ENCODE data around the gene B3GNT2. TPM values are rescaled to one million over a fixed set of nuclear protein-coding genes. Genes with fewer than 3 reads are reported as not detected.

B3GNT2 gene
- total RNA-seq, 1 donor from 2014 or later: 32.8 TPM

DNA sequence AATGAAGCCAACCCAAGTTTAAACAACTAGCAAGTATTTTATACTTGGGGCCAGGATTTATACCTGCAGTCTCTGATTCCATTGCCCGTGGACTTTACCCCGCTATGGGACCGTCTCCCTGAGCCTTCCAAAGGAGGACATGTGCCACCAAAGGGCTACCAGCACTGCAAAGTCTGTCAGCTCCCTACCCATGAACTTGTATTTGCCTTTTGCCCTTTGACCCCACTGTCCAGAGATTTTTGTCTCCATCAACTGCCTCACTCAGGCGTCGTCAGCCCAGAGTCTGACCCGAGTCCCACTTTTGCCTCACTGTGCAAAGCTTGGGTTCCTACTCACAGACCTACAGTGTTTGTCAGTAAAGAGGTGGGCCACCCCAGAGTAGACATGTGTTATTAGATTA is 40.6 kb downstream of the B3GNT2 start:
- no peak overlapping the region for H3K27ac Mint-ChIP-seq
- H3K9me3 Mint-ChIP-seq: no peaks in the 10 kb centered on the region
- no peaks in the 10 kb centered on the region for H3K36me3 Mint-ChIP-seq (ENCODE audit: low read depth)
- no peak overlapping the region for H3K4me3 Mint-ChIP-seq
- intact Hi-C loops (cut with micrococcal nuclease): no loop called here
- H3K4me1 Mint-ChIP-seq (ENCODE audit: low read depth): no peaks in the 10 kb centered on the region
- no peak for DNase-seq (ENCODE audit: low spot score)
- no peaks in the 10 kb centered on the region for H3K27me3 Mint-ChIP-seq (ENCODE audit: insufficient read depth)

DNA sequence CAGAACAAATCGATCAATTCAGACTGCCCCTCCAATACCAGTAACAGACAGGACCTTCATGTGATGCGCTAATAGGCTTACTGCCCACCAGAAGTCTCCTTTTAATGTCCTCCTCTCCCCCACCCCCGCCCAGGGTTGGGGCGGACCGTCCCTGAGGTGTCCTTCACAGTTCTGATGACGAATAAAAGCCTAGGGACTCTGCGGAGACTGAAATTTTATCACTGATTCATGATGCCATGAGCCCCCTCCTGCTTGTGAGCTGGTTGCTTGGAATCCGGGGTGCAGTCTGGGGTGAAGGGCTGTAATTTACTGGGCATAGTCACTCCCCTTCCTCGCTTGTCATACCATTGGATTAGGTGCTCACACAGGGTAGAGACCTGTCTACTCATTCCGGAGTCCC is 42.3 kb downstream of the B3GNT2 start:
- no peaks in the 10 kb centered on the region for H3K4me1 Mint-ChIP-seq (ENCODE audit: low read depth)
- no peaks in the 10 kb centered on the region for H3K9me3 Mint-ChIP-seq
- H3K36me3 Mint-ChIP-seq (ENCODE audit: low read depth): no peaks in the 10 kb centered on the region
- intact Hi-C loops (cut with micrococcal nuclease): no loop called here
- no peaks in the 10 kb centered on the region for H3K27me3 Mint-ChIP-seq (ENCODE audit: insufficient read depth)
- H3K27ac Mint-ChIP-seq: no peak overlapping the region
- H3K4me3 Mint-ChIP-seq: no peak overlapping the region
- DNase-seq (ENCODE audit: low spot score): no peak

DNA sequence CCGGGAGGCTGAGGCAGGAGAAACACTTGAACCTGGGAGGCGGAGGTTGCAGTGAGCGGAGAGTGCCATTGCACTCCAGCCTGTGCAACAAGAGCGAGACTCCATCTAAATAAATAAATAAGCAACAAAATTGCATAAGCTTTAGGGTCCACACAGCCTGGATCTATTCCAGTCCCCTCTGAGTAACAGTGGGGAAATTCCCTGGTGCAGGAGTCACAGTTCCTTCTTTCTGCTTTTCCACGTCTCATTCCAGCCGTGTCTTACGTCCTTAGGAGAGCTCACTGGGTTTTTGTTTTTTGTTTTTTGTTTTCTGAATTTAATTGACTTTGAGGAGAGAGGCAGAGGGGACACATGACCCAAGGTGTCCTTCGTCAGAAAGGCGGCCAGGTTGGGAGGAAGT is 44.6 kb downstream of the B3GNT2 start:
- Mint-ChIP-seq H3K27me3 (ENCODE audit: insufficient read depth) (no peaks in the 10 kb centered on the region), H3K4me1 (ENCODE audit: low read depth) (no peaks in the 10 kb centered on the region), H3K27ac (no peak overlapping the region), H3K36me3 (ENCODE audit: low read depth) (no peaks in the 10 kb centered on the region), H3K9me3 (no peaks in the 10 kb centered on the region), H3K4me3 (no peak overlapping the region)
- no peak for DNase-seq (ENCODE audit: low spot score)
- intact Hi-C loops (cut with micrococcal nuclease): no loop called here

DNA sequence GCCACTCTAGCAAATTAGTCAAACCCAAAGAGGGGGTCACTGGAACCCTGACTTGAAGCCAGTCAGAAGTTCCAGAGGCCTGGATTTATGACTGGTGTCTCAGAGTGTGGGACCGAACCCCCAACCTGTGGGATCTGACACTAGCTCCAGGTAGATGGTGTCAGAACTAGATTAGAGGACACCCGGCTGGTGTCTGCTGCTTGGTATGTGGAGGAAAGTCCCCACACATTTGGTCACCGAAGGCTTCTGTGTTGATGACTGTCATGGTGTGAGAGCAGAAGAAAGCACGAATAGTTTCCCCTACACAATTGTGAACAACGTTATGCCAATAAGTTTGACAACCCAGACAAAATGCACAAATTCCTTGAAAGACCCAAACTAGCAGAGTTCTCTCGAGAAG is 48.1 kb downstream of the B3GNT2 start:
- Mint-ChIP-seq H3K36me3 (ENCODE audit: low read depth) (no peaks in the 10 kb centered on the region), H3K27me3 (ENCODE audit: insufficient read depth) (peaks cover 2% of the 10 kb centered on the region), H3K4me1 (ENCODE audit: low read depth) (no peaks in the 10 kb centered on the region), H3K9me3 (no peaks in the 10 kb centered on the region), H3K4me3 (no peak overlapping the region), H3K27ac (no peak overlapping the region)
- intact Hi-C loops (cut with micrococcal nuclease): no loop called here
- DNase-seq (ENCODE audit: low spot score): no peak

DNA sequence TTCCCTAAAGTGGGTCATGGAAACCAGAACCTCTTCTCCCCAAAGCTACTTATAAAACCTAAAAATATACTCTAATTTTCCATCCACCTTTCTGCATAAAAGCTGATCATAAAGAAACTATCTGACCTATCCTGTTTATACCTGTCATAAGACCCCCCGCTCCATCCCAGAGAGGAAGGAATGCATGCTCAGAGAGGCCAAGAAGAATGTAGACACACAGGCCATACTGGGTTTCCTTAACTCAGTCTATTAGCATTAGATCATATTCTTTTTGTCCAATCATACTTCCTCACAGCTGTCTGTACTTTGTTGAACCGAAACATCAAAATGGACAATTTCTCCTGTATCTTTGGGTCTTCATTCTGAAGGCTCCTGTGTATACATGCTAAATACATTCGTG is 52.3 kb downstream of the B3GNT2 start:
- intact Hi-C loops (cut with micrococcal nuclease): no loop called here
- Mint-ChIP-seq H3K4me1 (ENCODE audit: low read depth) (no peaks in the 10 kb centered on the region), H3K27me3 (ENCODE audit: insufficient read depth) (peaks cover 2% of the 10 kb centered on the region), H3K27ac (no peak overlapping the region), H3K9me3 (no peaks in the 10 kb centered on the region), H3K36me3 (ENCODE audit: low read depth) (no peaks in the 10 kb centered on the region), H3K4me3 (no peak overlapping the region)
- DNase-seq (ENCODE audit: low spot score): no peak

DNA sequence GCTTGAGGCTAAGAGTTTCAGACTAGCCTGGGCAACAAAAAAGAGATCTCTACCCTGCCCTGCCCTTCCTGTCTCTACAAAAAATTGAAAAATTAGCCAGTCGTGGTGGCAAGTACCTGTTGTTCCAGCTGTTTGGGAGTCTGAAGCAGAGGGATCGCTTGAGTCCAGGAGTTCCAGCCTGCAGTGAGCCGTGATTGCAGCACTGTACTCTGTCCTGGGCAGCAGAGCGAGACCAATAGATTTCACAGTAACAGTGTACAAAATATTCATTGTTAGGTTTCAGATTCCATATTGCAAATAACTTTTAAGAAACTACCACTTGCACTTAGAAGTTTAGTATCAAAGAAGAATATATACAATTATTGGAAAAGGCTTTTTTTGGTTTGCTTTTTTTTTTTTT is 54.3 kb downstream of the B3GNT2 start:
- H3K36me3 Mint-ChIP-seq (ENCODE audit: low read depth): no peaks in the 10 kb centered on the region
- H3K4me3 Mint-ChIP-seq: no peak overlapping the region
- DNase-seq (ENCODE audit: low spot score): no peak
- H3K27ac Mint-ChIP-seq: no peak overlapping the region
- intact Hi-C loops (cut with micrococcal nuclease): no loop called here
- peaks cover 2% of the 10 kb centered on the region for H3K27me3 Mint-ChIP-seq (ENCODE audit: insufficient read depth)
- H3K9me3 Mint-ChIP-seq: no peaks in the 10 kb centered on the region
- no peaks in the 10 kb centered on the region for H3K4me1 Mint-ChIP-seq (ENCODE audit: low read depth)

DNA sequence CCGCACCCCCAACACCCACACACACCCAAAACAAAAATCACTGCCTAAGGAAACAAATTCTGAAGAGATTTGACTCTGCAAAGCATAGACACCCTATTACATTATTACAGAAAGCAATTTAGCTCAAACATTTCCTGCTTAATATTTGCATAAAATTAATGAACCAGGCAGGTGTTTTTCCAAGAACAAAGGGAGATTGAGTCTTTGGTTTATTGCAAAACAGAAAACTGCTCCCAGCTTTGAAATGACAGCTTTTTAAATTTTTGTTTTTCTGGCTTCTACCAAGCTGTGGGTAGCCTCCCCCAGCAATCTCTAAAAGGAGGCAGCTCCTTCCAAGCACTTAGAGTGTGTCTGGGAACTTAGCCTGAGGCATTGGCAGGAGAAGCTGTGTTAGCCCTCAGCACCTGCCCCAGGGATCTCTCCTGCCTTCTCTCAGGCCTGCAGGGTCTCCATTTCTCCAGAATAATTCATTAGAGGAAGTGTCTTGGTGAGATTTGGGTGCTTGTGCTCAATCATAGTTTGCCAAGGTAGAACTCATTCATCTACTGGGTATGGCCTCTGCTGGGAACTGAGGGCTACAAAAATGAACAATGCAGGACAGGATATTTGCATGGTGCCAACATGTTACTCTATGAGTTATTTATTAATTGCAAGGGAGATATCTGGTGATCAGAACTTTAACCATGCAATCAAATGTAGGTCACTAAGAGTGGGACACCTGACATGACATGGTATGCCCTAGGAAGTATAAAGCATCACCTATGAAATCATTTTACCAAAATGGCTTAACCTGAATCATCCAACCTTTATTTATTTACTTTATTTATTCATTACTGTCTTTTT is 58.7 kb downstream of the B3GNT2 start:
- Mint-ChIP-seq H3K36me3 (ENCODE audit: low read depth) (no peaks in the 10 kb centered on the region), H3K4me3 (no peak overlapping the region), H3K27me3 (ENCODE audit: insufficient read depth) (no peaks in the 10 kb centered on the region)

DNA sequence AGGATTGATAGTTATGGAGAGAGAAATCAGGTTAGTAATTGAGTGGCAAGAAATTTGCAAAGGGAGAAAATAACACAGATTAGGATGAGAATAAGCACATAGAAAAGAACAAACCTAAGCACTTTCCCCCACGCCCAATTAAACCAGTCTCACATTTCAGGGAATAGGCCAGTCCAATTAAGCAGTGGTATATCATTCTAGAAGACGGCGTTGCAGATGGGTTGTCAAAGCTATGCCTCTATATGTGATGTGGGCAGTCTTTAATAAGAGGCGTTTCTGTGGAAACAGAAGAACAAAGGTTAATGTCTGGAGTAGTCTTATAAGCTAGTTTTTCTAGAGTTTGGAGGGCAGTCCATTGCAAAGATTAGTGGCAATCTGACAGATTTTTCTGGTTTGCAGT is 61.6 kb downstream of the B3GNT2 start:
- Mint-ChIP-seq H3K9me3 (no peaks in the 10 kb centered on the region), H3K4me1 (ENCODE audit: low read depth) (no peaks in the 10 kb centered on the region), H3K27me3 (ENCODE audit: insufficient read depth) (no peaks in the 10 kb centered on the region), H3K36me3 (ENCODE audit: low read depth) (no peaks in the 10 kb centered on the region), H3K4me3 (no peak overlapping the region), H3K27ac (no peak overlapping the region)
- no peak for DNase-seq (ENCODE audit: low spot score)
- intact Hi-C loops (cut with micrococcal nuclease): no loop called here

More for the DNA sequence above, 58.7 kb downstream of the B3GNT2 start:
- intact Hi-C loops (cut with micrococcal nuclease): no loop called here
- Mint-ChIP-seq H3K4me1 (ENCODE audit: low read depth) (no peaks in the 10 kb centered on the region), H3K9me3 (no peaks in the 10 kb centered on the region), H3K27ac (no peak overlapping the region)
- no peak for DNase-seq (ENCODE audit: low spot score)

DNA sequence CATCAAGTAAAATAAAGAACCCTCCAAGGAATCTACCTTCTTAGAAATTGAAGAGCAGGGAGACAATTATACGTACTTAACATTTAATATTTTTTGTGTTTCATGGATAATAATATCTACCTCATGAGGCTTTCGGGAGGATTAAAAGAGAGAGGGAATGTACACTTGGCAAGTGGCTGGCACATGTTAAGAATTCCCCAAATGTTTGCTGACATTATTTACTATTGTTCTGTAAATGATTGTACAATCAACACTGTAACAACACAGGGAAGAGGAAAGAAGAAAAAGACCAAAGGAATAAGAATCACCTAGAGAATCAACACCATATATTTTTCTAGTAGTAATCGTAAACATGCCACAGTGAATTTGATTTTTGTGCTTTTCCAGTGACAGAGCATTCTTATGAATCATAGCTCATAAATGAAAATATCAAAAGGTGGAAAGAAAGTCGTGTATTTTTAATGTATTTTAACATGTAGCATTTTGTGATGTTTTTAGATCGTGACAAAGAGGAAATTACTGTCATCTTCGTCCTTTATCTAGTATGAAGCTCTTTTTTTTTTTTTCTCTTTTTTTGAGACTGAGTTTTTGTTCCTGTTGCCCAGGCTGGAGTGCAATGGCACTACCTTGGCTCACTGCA is 67.3 kb downstream of the B3GNT2 start:
- peaks cover 9% of the 10 kb centered on the region for H3K27me3 Mint-ChIP-seq (ENCODE audit: insufficient read depth)
- no peaks in the 10 kb centered on the region for H3K4me1 Mint-ChIP-seq (ENCODE audit: low read depth)
- no peak for DNase-seq (ENCODE audit: low spot score)
- no peaks in the 10 kb centered on the region for H3K9me3 Mint-ChIP-seq
- H3K36me3 Mint-ChIP-seq (ENCODE audit: low read depth): no peaks in the 10 kb centered on the region
- intact Hi-C loops (cut with micrococcal nuclease): no loop called here
- H3K27ac Mint-ChIP-seq: no peak overlapping the region
- no peak overlapping the region for H3K4me3 Mint-ChIP-seq

DNA sequence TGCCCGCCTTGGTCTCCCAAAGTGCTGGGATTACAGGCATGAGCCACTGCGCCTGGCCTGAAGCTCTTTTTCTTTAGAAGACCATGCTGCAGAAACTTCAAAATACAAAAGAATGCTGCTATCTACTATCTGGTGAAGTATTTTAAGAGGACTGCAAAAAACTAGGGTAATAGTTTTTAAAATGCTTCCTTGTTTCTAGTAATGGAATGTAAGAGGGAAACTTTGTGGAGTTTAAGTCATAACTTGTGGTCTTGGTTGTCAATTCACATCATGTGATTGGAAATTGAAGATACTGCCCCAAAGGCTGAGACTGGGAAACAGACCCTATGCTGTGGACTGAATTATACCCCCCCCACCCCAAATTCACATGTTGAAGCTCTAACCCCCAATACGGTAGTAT is 68.3 kb downstream of the B3GNT2 start:
- Mint-ChIP-seq H3K27ac (no peak overlapping the region), H3K36me3 (ENCODE audit: low read depth) (no peaks in the 10 kb centered on the region), H3K27me3 (ENCODE audit: insufficient read depth) (peaks cover 9% of the 10 kb centered on the region), H3K4me1 (ENCODE audit: low read depth) (no peaks in the 10 kb centered on the region), H3K4me3 (no peak overlapping the region), H3K9me3 (peaks cover 3% of the 10 kb centered on the region)
- intact Hi-C loops (cut with micrococcal nuclease): no loop called here
- DNase-seq (ENCODE audit: low spot score): no peak

DNA sequence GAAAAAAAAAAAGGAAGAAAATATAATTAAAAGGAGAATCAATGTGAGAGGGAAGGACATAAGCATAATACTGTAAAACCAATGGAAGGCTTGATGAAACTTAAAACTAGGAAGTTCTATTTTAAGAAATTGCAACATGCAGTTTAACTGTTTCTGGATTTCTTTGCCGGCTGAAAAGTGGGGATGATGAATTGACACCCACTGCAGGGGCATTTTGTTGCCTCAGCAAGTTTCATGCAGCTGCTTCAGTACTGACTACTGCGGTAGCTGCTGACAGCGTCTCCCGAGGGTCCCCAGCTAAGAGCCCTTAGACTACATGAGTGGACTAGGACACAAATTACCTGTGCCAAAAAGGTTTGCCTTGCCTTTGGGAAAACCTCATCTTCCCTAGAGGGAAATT is 69.2 kb downstream of the B3GNT2 start:
- Mint-ChIP-seq H3K27ac (no peak overlapping the region), H3K27me3 (ENCODE audit: insufficient read depth) (peaks cover 9% of the 10 kb centered on the region), H3K4me1 (ENCODE audit: low read depth) (no peaks in the 10 kb centered on the region), H3K36me3 (ENCODE audit: low read depth) (no peaks in the 10 kb centered on the region), H3K4me3 (no peak overlapping the region), H3K9me3 (peaks cover 3% of the 10 kb centered on the region)
- DNase-seq (ENCODE audit: low spot score): no peak
- intact Hi-C loops (cut with micrococcal nuclease): no loop called here

DNA sequence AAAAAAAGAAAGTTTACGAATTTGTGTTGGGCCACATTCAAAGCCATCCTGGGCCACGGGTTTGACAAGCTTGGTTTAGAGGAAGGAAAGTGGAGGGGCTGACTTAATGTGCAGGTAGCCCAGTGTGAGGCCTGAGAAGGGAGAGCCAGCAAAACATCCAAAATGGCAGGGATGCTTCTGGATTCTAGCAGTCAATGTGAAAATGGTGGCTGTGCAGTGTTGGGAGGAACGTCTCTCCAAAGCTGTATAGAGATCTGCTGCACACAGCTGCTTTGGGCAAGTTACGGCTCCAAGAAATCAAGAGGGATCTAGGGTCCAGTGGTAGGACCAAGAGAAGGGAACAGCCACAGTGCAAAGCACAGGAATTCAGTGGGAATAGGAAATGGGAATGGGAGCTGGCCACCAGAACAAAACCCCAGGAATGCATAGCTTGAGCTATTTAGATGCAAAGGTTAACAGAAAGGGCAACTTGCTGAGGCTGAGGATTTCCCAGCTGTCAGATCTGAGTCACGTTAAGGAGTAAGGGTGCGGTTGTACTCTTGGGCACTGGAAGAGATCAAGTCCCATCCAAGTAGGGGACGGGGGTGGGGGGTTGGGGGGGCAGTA is 70.6 kb downstream of the B3GNT2 start:
- H3K36me3 Mint-ChIP-seq (ENCODE audit: low read depth): no peaks in the 10 kb centered on the region
- H3K9me3 Mint-ChIP-seq: peaks cover 3% of the 10 kb centered on the region
- intact Hi-C loops (cut with micrococcal nuclease): no loop called here
- DNase-seq (ENCODE audit: low spot score): no peak
- no peak overlapping the region for H3K4me3 Mint-ChIP-seq
- H3K27ac Mint-ChIP-seq: no peak overlapping the region
- peaks cover 9% of the 10 kb centered on the region for H3K27me3 Mint-ChIP-seq (ENCODE audit: insufficient read depth)
- H3K4me1 Mint-ChIP-seq (ENCODE audit: low read depth): no peaks in the 10 kb centered on the region

DNA sequence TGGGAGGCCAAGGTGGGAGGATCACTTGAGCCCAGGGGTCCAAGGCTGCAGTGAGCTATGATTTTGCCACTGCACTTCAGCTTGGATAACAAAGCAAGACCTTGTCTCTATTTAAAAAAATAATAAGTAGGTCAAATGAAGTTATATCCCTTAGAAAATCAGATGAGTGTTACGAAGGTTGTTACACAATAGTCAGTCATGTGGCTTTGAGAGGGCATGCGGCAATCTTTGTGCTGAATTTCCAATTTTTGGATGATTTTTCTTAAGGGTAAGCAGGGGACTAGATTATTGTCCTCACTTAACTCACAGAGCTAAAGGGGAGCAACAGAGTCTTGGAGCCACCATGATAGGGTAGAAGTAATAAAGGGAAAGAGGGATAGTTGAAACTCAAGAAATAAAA is 71.8 kb downstream of the B3GNT2 start:
- no peaks in the 10 kb centered on the region for H3K4me1 Mint-ChIP-seq (ENCODE audit: low read depth)

More for the DNA sequence above, 71.8 kb downstream of the B3GNT2 start:
- intact Hi-C loops (cut with micrococcal nuclease): no loop called here
- no peaks in the 10 kb centered on the region for H3K36me3 Mint-ChIP-seq (ENCODE audit: low read depth)
- peaks cover 9% of the 10 kb centered on the region for H3K27me3 Mint-ChIP-seq (ENCODE audit: insufficient read depth)
- H3K27ac Mint-ChIP-seq: no peak overlapping the region
- H3K4me3 Mint-ChIP-seq: no peak overlapping the region
- peaks cover 3% of the 10 kb centered on the region for H3K9me3 Mint-ChIP-seq
- DNase-seq (ENCODE audit: low spot score): no peak
